ENCODE measurements around the gene ESPNL.

ESPNL gene

GRCh38 chr2:238094438-238095022, 5.6 kb upstream of the ESPNL start:
- no peak overlapping the region for H3K4me2 ChIP-seq (ENCODE audit: low read depth, low read length, poor library complexity, severe bottlenecking)
- H2AFZ ChIP-seq (ENCODE audit: low read length): no peak overlapping the region
- no peaks in the 10 kb centered on the region for H3F3A ChIP-seq (ENCODE audit: low read depth)
- no peaks in the 10 kb centered on the region for H3K79me2 ChIP-seq (ENCODE audit: insufficient read depth, low read length)
- H3K9ac ChIP-seq (ENCODE audit: low read depth, low read length, poor library complexity, severe bottlenecking): no peak overlapping the region
- H3K9me2 ChIP-seq (replicated peaks; ENCODE audit: low read depth, low read length): no peaks in the 10 kb centered on the region
- no peaks in the 10 kb centered on the region for H4K20me1 ChIP-seq (ENCODE audit: insufficient read depth, low read length, poor library complexity, severe bottlenecking)
- TF ChIP-seq, protein P1, sequence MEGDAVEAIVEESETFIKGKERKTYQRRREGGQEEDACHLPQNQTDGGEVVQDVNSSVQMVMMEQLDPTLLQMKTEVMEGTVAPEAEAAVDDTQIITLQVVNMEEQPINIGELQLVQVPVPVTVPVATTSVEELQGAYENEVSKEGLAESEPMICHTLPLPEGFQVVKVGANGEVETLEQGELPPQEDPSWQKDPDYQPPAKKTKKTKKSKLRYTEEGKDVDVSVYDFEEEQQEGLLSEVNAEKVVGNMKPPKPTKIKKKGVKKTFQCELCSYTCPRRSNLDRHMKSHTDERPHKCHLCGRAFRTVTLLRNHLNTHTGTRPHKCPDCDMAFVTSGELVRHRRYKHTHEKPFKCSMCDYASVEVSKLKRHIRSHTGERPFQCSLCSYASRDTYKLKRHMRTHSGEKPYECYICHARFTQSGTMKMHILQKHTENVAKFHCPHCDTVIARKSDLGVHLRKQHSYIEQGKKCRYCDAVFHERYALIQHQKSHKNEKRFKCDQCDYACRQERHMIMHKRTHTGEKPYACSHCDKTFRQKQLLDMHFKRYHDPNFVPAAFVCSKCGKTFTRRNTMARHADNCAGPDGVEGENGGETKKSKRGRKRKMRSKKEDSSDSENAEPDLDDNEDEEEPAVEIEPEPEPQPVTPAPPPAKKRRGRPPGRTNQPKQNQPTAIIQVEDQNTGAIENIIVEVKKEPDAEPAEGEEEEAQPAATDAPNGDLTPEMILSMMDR (conservative IDR thresholded peaks at IDR 0.05; ENCODE audit: low read length): no peak
- TF ChIP-seq EZH2phosphoT487 (IDR thresholded peaks at IDR 0.05; ENCODE audit: borderline replicate concordance): no peak
- no peaks in the 10 kb centered on the region for H3K4me1 ChIP-seq (ENCODE audit: insufficient read depth, low read length, poor library complexity, severe bottlenecking)
- no peaks in the 10 kb centered on the region for H3K36me3 ChIP-seq (ENCODE audit: insufficient read depth, low read length)
- H3K4me3 ChIP-seq (ENCODE audit: low read length, poor library complexity, severe bottlenecking): no peak overlapping the region
- H3K27me3 ChIP-seq (ENCODE audit: insufficient read depth, low read length, poor library complexity, severe bottlenecking): no peaks in the 10 kb centered on the region
- no peaks in the 10 kb centered on the region for H3K9me3 ChIP-seq (ENCODE audit: insufficient read depth, low read depth, low read length)

GRCh38 chr2:238095143-238095542, 5.0 kb upstream of the ESPNL start:
- Histone ChIP-seq H4K20me1 (ENCODE audit: insufficient read depth, low read length, poor library complexity, severe bottlenecking) (no peaks in the 10 kb centered on the region), H3K9ac (ENCODE audit: low read depth, low read length, poor library complexity, severe bottlenecking) (no peak overlapping the region), H3K79me2 (ENCODE audit: insufficient read depth, low read length) (no peaks in the 10 kb centered on the region), H3K27me3 (ENCODE audit: insufficient read depth, low read length, poor library complexity, severe bottlenecking) (no peaks in the 10 kb centered on the region), H3K4me1 (ENCODE audit: insufficient read depth, low read length, poor library complexity, severe bottlenecking) (no peaks in the 10 kb centered on the region), H3K9me3 (ENCODE audit: insufficient read depth, low read depth, low read length) (no peaks in the 10 kb centered on the region), H3F3A (ENCODE audit: low read depth) (no peaks in the 10 kb centered on the region), H2AFZ (ENCODE audit: low read length) (no peak overlapping the region), H3K4me2 (ENCODE audit: low read depth, low read length, poor library complexity, severe bottlenecking) (no peak overlapping the region), H3K4me3 (ENCODE audit: low read length, poor library complexity, severe bottlenecking) (no peak overlapping the region), H3K9me2 (replicated peaks; ENCODE audit: low read depth, low read length) (no peaks in the 10 kb centered on the region), H3K36me3 (ENCODE audit: insufficient read depth, low read length) (no peaks in the 10 kb centered on the region)
- TF ChIP-seq, protein P1 (conservative IDR thresholded peaks at IDR 0.05; ENCODE audit: low read length): no peak
- TF ChIP-seq EZH2phosphoT487 (IDR thresholded peaks at IDR 0.05; ENCODE audit: borderline replicate concordance): no peak

- Histone ChIP-seq H3K36me3 (ENCODE audit: insufficient read depth, low read length) (no peaks in the 10 kb centered on the region), H3K9me3 (ENCODE audit: insufficient read depth, low read depth, low read length) (no peaks in the 10 kb centered on the region)
These were observed 3.7 kb upstream of the ESPNL start for GRCh38 chr2:238096311-238097011.

More at GRCh38 chr2:238096311-238097011, 3.7 kb upstream of the ESPNL start:
- H4K20me1 ChIP-seq (ENCODE audit: insufficient read depth, low read length, poor library complexity, severe bottlenecking): no peaks in the 10 kb centered on the region
- TF ChIP-seq, protein P1 (conservative IDR thresholded peaks at IDR 0.05; ENCODE audit: low read length): no peak
- no peak for TF ChIP-seq EZH2phosphoT487 (IDR thresholded peaks at IDR 0.05; ENCODE audit: borderline replicate concordance)
- H3K9ac ChIP-seq (ENCODE audit: low read depth, low read length, poor library complexity, severe bottlenecking): no peak overlapping the region
- no peaks in the 10 kb centered on the region for H3F3A ChIP-seq (ENCODE audit: low read depth)
- H3K4me1 ChIP-seq (ENCODE audit: insufficient read depth, low read length, poor library complexity, severe bottlenecking): no peaks in the 10 kb centered on the region
- no peak overlapping the region for H3K4me2 ChIP-seq (ENCODE audit: low read depth, low read length, poor library complexity, severe bottlenecking)
- no peak overlapping the region for H3K4me3 ChIP-seq (ENCODE audit: low read length, poor library complexity, severe bottlenecking)
- H3K27me3 ChIP-seq (ENCODE audit: insufficient read depth, low read length, poor library complexity, severe bottlenecking): no peaks in the 10 kb centered on the region
- no peak overlapping the region for H2AFZ ChIP-seq (ENCODE audit: low read length)
- no peaks in the 10 kb centered on the region for H3K79me2 ChIP-seq (ENCODE audit: insufficient read depth, low read length)
- H3K9me2 ChIP-seq (replicated peaks; ENCODE audit: low read depth, low read length): no peaks in the 10 kb centered on the region
